Retinal pigment epithelial cell (primary cell): ENCODE results near the gene SHC3.
A peak's percentile ranks its signal among the peaks of the same experiment; 100 is the strongest.

Experiments used
- DNase-seq: peaks from one replicate; pipeline ENCODE4 v3.0.0-alpha.2; 2010; ENCODE audit warnings: low read depth
- H3K4me3 ChIP-seq: 2 replicates; pipeline ENCODE4 v1.5.1; 2011; ENCODE audit warnings: mild to moderate bottlenecking, low read length, control low read depth, moderate library complexity
- TF ChIP-seq, protein P1 (sequence below): conservative IDR thresholded peaks from 2 replicates; pipeline ENCODE4 v1.5.1; 2011; ENCODE audit warnings: low read depth, low read length, control low read depth, inconsistent platforms

SHC3 gene

GRCh38 chr9:89112243-89112642 lies 66.4 kb downstream of the SHC3 start:
- DNase-seq = no peak

GRCh38 chr9:89109666-89110065 lies 69.0 kb downstream of the SHC3 start:
- DNase-seq = no peak
- no peak overlapping the region for H3K4me3 ChIP-seq
- TF ChIP-seq, protein P1, sequence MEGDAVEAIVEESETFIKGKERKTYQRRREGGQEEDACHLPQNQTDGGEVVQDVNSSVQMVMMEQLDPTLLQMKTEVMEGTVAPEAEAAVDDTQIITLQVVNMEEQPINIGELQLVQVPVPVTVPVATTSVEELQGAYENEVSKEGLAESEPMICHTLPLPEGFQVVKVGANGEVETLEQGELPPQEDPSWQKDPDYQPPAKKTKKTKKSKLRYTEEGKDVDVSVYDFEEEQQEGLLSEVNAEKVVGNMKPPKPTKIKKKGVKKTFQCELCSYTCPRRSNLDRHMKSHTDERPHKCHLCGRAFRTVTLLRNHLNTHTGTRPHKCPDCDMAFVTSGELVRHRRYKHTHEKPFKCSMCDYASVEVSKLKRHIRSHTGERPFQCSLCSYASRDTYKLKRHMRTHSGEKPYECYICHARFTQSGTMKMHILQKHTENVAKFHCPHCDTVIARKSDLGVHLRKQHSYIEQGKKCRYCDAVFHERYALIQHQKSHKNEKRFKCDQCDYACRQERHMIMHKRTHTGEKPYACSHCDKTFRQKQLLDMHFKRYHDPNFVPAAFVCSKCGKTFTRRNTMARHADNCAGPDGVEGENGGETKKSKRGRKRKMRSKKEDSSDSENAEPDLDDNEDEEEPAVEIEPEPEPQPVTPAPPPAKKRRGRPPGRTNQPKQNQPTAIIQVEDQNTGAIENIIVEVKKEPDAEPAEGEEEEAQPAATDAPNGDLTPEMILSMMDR = no peak

More at GRCh38 chr9:89112243-89112642, 66.4 kb downstream of the SHC3 start:
- no peak overlapping the region for H3K4me3 ChIP-seq
- TF ChIP-seq, protein P1 = no peak

GRCh38 chr9:89107406-89107805 lies 71.2 kb downstream of the SHC3 start:
- TF ChIP-seq, protein P1 = no peak
- DNase-seq = no peak
- no peak overlapping the region for H3K4me3 ChIP-seq

- DNase-seq = no peak
- TF ChIP-seq, protein P1 = no peak
- no peak overlapping the region for H3K4me3 ChIP-seq
These were observed 72.3 kb downstream of the SHC3 start for GRCh38 chr9:89106224-89106851.

DNA sequence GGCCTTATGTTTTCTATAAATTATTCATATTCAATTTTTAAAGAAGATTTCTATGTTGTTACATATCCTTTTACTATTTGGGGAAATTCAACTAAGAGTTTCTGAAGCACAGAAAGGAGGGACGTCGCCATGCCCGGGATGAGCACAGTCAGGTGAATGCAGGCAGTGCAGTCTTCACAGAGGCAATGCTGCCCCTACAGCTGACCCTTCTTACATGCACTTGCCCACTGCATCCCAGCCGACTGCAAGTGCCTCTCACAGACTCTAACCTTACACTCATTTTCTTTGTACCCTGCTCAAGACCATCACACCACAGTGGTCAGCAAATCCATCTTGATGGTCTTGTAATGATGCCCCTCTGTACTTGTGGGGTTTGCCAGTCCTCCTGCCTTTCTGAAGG lies 73.8 kb downstream of the SHC3 start:
- TF ChIP-seq, protein P1 = no peak
- DNase-seq = no peak
- no peak overlapping the region for H3K4me3 ChIP-seq

DNA sequence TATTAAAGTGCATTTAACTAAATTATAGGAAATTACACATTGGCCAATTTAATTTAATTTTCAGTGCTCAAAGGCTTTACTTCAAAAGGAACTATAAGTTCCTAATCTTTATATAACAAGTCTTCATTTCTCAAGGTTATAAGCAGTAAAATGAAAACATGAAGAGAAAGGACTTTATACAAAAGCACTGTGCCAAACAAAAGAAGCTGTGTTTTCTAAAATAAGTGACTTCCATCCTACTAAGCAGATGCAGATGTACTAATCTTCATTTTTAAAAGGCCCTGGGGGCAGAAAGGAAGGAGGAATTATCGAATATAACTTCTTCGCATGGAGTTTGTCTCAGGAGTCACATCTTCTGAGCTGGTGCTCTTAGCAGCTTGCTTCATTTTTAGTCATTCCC lies 81.4 kb downstream of the SHC3 start:
- no peak overlapping the region for H3K4me3 ChIP-seq
- TF ChIP-seq, protein P1 = no peak
- no peak for DNase-seq

GRCh38 chr9:89096807-89097206 lies 81.8 kb downstream of the SHC3 start:
- TF ChIP-seq, protein P1 = peak; percentile 17
- no peak for DNase-seq
- H3K4me3 ChIP-seq = no peak overlapping the region
